ENCODE results near the gene CAMTA2.

DNA sequence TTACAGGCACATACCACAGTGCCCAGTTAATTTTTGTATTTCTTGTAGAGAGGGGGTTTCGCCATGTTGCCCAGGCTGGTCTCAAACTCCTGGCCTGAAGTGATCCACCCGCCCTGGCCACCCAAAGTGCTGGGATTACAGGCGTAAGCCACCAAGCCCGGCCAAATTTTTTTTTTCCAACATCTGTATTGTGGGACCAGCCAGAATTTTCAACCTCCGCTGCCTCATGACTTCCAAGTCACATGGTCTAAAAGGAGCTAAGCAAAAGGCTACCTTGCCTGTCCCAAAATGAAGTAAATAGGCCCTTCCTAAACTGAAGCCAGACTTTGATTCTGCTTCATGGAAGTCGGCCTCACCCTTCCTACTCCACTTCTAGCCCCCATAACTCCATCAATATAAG is 15.6 kb downstream of the CAMTA2 start:
- TF ChIP-seq GATA3 (IDR thresholded peaks at IDR 0.05; ENCODE audit: low read depth, low read length): no peak
- TF ChIP-seq GATA2 (IDR thresholded peaks at IDR 0.05; ENCODE audit: low read depth, low read length): no peak

Data from SH-SY5Y (cell line).